GM19328 (cell line): ENCODE measurements around the gene FASN.
"Not testable (repeated sequence)": the region's sequence is repeated elsewhere in the genome, so short reads cannot be mapped to it uniquely, and the experiment has no call there.

ENCODE experiments used
- ATAC-seq: cut with Tn5 transposase; IDR thresholded peaks from one replicate; pipeline ENCODE4 v1.9.1; 2021; ENCODE audit warnings: mild to moderate bottlenecking, moderate library complexity; ENCODE audit not compliant: unreplicated experiment

The FASN gene

DNA sequence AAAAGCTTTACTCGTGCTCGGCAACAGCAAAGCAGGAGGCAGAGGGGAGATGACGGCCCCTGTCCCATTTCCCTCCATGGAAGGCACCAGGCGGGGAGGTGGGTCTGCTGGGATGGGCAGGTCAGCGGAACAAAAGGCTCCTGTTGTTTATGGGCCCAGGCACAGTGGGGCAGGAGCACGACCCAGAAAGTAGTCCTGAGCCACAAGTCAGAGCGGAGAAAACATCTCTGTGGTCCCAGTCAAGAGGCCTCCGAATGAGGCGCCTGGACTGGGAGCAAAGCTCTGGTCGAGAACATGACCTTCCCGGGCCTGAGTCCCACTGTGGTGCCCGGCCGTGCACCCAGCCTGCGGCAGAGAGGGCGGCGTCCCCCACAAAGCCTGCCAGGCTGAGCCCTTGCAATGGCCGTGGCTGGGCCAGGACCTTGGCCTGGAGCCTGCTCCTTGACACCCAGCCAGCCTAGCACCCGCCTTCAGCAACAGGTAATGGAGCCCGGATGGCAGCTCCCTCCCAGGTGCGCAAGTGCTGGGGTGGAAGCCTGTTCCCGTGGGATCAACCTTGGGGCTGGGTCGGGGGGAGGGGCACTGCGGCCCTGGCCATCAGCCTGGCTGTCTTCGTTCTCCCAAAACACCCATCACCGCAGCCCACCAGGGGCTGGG, 50.0 kb downstream of the FASN start:
- ATAC-seq, result no peak

DNA sequence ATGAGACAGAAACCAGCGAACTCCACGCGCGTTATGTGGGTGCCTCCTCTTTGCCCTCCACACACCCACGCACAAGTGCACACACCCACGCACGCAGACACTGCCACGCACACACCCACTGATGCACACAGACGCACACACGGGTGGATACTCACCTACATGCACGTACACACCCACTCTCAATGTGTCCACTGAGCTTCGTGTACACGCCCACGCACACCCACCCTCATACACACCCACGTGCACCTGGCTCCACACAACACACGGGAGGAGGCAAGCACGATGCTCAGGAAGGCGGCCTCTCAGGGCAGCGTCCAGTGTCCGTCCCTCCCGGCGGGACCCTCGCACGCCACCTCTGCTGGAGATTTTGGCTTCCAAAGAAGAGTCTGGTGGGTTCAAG, 50.7 kb downstream of the FASN start:
- ATAC-seq, result no peak

DNA sequence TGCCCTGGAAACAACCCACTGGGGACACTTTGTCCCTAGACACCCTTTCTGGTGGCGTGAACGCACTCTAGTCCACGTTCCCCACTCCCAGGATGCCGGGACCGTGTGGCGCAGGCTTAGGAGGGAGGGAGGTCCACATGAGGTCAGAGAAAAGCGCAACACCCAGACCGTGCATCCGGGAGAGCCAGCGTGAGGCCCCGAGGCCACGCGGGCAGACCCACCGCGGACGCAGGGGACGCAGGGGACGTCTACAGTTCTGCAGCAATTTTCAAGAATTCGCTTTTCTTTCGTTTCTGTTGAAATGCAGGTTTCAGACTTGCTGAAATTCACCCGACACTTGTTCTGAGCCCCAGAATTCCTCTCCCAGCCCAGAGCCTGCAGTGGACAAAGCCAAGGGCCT, 51.1 kb downstream of the FASN start:
- no peak for ATAC-seq

DNA sequence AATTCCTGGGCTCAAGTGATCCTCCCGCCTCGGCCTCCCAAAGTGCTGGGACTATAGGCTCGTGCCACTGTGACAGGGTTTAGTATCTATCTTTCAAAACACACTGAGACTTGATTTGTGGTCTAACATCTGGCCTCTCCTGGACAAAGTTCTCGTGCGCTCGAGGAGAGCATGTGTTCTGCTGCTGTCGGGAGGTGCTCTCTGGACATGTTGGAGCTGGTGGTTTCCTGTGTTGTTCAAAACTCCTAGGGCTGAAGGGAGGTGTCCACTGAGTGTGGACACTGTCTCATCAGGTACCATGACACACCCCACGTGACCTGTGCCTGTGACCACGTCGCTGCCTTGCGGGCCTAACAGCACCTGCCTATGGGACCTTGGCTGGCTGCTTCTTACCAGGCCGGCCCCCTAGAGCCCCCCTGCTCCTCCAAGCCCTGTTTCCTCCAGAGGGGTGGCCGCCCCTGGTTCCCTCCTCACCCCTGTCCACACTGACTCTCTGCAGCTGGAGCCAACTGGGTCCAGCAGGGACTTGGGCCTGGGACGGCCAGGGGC, 52.0 kb downstream of the FASN start:
- ATAC-seq, result no peak

DNA sequence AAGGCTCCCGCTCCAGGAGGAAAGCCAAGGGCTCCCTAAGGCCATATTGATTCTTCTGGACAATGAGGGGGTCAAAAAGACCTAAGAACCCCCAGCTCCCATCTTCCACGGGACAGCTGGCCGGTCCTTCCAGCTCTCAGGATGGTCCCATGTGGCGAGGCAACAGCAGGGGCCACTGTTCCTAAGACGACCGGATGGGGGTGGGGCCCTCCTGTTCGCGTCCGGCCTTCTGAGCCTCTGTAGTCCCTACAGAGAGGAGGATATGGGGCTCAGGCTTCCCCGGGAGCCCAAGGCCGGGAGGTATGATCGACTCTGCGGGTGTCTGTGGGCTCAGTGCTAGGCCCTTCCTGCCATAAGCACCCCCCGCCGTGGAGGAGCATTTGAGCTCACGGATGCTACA, 54.5 kb downstream of the FASN start:
- no peak for ATAC-seq

DNA sequence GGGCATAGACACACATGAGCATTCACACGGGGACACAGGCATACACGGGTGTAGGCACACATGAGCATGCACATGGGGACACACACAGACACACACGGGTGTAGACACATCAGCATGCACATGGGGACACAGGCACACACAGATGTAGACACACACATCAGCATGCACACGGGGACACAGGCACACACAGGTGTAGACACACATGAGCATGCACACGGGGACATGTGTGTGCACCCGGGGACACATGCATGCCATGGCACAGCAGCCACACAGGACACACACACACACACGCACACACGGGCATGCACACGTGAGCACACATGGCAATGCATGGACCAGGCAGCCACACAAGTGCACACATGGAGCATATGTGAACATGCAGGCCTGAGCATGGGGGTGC, 55.4 kb downstream of the FASN start:
- ATAC-seq, result no peak

DNA sequence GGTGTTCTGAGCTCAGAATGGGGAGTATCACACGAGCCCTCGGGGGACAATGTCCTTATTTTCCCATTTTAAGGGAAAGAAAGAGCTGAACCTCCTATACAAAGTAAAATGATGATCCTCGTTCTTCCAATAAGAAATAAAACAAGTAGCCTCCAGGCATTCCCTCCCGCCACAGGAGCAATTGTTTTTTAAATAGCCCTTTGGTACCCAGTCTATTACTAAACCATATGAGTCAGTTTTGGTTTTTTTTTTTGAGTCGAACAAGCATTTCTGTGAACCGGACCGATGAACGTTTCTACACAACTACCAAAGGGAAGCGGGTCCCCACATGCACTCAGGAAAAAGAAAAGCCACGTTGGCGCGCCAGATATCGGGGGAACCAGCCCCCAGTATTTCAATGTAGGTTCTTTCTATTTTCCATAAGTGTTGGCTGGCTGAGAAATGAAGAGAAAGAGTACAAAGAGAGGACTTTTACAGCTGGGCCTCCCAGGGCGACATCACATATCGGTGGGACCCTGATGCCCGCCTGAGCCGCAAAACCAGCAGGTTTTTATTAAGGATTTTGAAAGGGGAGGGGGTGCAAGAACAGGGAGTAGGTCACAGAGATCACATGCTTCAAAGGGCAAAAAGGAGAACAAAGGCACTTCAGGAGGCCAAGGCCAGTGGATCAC, 56.8 kb downstream of the FASN start:
- ATAC-seq, result no peak

DNA sequence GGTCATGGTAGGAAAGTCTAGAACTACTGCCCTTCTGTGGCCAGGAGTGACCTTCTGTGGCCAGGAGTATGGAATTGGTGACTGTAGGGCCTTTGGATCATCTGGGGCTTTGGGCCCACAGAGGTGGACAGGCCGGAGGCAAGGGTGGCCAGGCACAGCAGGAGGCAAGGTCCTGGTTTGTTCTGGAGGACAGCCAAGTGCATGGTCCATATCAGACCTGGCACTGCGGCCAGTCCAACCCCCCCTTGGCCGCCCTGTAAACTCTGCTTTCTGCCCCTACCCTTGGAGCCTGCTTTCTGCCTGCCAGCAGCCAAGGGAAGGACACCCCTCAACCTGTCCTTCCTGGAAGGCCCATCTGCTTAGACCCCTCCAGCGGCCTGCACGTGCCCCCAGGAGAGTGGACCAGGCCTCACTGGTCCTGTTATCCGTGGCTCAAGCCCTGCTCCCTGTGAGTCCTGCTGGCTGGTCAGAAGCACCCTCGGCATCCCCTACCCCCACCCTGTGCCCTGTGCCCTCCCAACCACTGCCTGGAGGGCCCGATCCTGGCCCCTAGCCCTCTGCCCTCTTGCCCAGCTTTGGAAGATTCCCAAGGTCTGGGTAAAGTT, 58.2 kb downstream of the FASN start:
- no peak for ATAC-seq

DNA sequence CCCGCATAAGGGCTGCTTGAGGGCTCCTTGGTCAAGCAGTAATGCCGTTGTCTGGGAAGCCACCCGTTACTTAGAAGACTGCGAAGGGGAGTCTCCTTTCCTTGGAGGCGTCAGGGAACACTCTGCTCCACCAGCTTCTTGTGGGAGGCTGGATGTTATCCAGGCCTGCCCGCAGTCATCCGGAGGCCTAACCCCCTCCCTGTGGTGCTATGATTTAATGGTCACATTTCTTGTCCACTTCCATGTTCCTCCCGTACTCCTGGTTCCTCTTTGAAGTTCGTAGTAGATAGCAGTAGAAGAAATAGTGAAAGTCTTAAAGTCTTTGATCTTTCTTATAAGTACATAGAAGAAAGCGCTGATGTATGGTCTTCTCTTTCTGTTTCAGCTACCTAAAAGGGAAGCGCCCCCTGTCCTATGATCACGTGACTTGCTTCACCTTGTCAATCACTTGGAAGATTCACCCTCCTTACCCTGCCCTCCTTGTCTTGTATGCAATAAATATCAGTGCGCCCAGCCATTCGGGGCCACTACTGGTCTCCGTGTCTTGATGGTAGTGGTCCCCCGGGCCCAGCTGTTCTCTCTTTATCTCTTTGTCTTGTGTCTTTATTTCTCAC, 59.1 kb downstream of the FASN start:
- not testable (repeated sequence) for ATAC-seq

DNA sequence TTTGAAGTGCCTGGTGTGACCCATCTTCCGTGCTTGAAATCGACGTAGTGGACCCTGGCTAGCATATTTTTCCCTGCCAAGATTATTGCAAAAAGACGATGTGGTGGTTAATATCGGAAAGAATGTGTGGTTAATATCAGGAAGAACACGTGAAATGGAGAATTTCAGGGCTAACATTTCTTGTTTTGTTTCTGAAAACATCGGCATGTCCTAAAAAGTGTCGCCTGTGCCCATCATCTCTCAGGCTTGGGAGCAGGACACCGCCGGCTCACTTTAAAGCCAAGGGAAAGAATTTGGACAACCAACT, 60.2 kb downstream of the FASN start:
- no peak for ATAC-seq

DNA sequence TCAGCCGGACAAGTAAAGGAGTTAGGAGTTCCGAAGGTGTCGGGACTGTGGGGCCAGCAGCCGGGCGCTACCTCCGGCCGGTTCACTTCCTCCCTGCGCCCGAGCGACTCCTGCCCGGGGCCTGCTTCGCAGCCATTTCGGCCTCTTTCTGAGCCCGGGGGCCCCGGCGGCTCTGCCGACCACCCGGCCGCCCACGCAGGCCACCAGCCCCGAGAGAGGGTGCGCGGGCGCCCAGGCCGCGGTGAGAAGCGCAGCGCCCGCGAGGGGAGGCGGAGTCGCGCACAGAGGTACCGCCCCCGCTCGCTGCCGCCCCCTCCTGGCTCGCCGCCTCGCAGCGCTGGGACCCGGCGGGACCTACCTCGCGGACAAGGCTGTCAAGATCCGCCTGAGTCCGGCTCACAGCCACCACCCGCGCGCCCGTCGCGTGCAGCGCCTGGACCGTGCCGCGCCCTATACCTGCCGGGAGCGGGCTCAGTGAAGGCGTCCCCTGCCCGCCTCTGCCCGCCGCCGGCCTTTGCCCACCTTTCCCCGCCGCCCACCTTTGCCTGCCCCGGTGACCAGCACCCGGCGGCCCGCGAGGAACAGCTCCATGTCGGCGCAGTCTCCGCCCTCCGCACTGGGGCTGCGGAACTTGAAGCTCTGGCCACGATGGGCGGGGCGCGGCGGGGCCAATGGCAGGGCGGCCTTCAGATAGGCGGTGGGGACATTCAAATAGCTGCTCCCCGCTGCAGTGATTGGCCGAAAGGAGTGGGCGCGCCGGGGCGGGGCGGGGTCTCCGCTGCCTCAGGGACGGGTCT, 60.7 kb downstream of the FASN start, which contains the start of gene DCXR:
DCXR (minus strand) TSS at position 606 of the 797 bp plus-strand sequence; CDS start at position 591, 15 bp downstream.
- peak; percentile 90 for ATAC-seq

DNA sequence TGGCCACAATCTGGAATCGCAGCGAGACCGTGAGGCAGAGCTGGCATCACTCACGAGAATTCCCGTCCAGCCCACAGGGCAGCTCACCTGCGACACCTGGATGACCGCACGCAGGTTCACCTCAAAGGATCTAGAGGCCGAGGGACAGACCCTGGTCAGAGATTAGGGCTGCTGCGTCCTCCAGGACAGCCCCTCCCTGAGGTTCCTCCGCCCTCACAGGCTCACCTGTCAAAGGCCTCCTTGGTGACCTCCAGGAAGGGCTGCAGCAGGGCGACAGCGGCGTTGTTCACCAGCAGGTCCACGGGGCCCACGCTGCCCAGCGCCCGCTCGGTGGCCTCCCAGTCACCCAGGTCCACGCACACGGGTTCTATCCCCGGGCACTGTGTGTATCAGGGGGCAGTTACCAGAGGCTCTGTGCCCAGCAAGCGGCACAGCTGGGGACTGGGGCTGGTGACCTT, 61.4 kb downstream of the FASN start:
- ATAC-seq, result no peak

DNA sequence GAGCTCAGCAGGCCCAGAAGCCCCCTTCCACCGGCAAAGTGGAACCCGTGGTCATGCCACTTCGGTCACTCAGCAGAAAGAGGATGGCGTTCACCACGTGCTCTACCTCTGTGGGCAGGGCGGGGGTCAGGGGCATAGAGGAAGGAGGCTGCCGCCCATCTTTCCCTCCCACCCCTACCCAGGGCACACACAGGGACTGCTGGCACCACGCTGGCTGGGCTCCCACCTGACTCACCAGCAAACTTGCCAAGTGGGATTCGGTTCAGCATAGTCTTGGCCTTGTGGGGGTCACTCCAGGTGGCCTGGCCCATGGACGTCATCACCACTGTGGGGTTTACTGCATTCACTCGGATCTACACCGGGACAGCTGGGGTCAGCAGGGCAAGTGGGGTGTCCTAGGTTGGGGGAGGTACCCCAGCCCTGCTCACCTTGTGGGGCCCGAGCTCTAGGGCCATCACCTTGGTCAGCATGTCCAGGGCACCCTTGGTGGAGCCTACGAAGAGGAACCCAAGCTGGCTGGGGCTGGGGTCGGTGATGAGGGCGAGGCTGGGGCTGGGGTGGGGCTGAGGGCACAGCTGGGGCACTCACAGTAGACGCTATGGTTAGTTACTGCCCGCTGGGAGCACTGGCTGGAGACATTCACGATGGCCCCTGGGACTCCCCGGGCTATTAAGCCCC, 61.9 kb downstream of the FASN start:
- ATAC-seq, result no peak

DNA sequence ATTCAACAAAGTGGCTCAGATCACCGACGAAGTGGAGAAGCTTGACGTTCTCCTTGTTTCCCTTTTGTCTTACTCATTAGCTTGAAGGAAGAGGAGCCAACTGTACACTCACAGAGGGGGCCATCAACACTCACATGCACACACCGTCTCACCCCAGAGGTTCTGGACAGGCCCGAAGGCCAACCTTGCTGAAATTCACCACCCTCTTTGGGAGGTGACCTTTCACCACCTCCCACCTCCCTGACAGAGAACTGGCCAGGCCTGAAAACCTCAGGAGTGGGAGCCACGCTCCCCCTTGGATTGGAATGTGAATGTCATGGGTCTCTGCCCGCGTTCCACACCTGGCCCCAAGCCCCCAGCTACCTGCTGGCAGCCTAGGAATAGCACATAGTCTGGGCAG, 62.5 kb downstream of the FASN start:
- ATAC-seq, result no peak

DNA sequence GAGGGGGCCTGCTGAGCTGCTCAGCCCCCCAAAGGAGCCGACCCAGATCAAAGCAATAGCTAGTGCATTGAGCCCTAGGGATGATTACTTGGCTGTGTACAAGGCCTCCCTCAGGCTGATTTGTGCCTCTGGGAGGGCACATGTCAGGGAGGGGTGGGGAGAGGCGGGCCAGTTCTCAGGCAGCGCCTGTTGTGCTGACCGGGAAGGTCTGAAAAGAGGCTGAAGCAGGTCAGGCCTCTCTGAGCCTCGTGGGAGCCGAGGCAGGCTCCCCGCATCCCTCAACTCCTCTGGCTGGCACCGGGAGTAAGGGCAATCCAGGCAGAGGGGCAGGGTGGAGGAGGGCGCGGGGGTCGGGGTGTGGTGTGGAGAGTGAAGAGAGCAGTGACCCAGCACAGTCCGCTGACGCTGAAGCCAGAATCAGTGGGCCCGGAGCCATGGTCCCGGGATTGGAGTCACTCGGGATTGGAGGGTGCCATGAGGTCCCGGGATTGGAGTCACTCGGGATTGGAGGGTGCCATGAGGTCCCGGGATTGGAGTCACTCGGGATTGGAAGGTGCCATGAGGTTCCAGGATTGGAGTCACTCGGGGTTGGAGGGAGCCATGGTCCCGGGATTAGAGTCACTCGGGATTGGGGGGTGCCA, 63.5 kb downstream of the FASN start:
- ATAC-seq, result no peak

DNA sequence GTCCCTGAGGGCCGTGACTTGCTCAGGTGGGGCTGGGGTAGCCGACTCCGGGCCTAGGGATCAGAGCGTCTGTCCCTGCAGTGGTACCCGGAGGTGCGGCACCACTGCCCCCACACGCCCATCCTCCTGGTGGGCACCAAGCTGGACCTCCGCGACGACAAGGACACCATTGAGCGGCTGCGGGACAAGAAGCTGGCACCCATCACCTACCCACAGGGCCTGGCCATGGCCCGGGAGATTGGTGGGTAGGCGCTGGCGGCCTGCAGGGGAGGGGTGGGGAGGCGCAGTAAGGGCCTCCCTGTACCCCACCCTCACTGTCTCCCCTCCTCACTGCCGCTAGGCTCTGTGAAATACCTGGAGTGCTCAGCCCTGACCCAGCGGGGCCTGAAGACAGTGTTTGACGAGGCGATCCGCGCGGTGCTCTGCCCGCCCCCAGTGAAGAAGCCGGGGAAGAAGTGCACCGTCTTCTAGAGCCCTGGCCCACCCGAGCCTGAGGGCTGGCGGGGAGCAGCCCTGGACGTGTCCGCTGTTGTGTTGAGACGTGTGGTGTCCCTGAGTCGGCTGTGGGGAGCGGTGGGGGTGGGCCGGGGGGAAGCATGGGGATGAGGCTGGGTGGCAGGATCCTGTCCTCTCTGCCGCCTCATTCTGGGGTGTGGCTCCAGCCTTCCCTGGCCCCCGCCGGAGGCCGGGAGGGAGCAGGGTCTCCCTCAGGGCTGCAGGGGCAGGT, 64.5 kb downstream of the FASN start:
- no peak for ATAC-seq

DNA sequence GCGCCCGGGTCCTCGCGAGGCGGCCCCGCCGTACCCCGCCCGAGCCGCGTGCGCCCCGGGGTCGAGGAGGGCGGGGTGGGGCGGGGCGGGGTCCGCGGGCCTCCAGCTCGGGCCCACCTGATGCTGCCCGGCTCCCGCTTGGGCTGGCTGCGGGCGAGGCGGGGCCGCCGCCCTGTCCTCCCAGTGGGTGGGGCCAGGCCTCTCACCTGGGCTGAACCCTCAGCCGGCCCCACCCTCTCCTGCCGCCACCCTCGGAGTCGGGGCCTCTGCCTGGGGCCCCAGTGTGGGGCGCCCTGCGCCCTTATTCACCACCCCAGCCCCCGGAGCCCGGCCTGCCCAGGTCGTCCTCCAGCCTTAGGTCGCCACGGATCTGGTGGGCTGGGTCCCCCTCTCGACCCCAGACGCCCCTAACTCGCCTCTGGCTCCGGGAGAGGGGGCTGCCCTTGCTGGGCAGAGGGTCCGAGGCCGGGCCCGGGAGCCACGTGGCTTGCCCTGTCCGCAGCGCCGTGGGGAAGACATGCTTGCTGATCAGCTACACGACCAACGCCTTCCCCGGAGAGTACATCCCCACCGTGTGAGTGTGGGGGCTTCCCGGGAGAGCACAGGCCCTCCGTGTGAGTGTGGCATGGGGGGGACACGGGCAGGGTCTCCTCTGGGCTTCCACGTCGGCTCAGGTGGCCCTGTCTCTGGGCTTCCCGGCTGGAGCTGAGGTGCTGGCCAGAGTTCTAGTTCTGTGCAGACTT, 66.0 kb downstream of the FASN start:
- ATAC-seq, result no peak

DNA sequence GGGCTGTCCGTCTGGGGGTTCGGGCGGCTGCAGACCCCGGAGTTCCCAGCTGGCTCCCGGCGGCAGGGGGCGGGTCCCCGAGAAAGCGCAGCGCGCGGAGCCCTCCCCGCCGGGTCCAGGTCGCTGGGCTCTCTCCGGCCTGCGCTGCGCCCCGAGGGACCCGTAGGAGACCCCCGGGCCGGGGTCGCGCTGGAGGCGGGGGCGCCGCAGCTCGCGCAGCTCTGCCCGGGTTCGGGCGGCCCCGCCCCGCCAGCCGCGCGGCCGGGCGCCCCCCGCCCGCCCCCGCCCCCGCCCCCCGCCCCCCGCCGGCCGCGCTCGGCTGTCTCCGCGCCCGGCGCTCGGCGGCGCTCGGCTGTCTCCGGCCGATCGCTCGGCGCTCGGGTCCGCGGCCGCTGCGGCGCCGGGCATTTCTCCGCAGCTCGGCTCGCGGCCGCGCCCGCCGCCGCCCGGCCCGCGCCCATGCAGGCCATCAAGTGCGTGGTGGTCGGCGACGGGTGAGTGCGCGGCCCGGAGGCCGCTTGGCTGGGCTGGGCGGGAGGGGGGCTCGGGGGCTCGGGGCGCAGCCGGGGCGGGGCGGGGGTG, 66.6 kb downstream of the FASN start, which contains the start of gene RAC3:
RAC3 (plus strand) TSS at position 376 of the 582 bp plus-strand sequence; CDS start at position 460, 84 bp downstream.
- no peak for ATAC-seq
